Measurements from ENCODE around the gene RBM19. TPM values are rescaled to one million over a fixed set of nuclear protein-coding genes. Genes with fewer than 3 reads are reported as not detected.
A peak's percentile ranks its signal among the peaks of the same experiment; 100 is the strongest.

The RBM19 gene
- total RNA-seq, 1 donor from 2014 or later, result 13.5 TPM

DNA sequence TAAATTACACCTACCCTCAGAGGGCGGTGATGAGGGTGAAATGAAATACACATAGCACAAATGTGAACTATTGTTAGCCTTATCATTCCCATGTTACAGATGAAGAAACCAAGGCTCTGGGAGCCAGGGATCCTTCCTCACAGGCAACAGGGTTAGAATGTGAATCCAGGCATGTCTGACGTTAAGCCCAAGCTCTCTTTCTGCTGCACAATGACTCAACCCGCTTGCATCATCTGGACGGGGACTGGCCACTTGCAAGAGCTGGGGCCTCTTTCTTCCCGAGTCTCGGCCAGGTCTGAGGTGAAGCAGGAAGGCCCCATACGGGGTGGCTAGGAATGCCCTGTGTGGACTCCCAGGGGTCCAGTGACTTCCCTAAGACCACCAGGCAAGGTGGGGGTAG, 105.2 kb downstream of the RBM19 start:
- no peak for ATAC-seq
- DNase-seq (ENCODE audit: low spot score), result no peak

DNA sequence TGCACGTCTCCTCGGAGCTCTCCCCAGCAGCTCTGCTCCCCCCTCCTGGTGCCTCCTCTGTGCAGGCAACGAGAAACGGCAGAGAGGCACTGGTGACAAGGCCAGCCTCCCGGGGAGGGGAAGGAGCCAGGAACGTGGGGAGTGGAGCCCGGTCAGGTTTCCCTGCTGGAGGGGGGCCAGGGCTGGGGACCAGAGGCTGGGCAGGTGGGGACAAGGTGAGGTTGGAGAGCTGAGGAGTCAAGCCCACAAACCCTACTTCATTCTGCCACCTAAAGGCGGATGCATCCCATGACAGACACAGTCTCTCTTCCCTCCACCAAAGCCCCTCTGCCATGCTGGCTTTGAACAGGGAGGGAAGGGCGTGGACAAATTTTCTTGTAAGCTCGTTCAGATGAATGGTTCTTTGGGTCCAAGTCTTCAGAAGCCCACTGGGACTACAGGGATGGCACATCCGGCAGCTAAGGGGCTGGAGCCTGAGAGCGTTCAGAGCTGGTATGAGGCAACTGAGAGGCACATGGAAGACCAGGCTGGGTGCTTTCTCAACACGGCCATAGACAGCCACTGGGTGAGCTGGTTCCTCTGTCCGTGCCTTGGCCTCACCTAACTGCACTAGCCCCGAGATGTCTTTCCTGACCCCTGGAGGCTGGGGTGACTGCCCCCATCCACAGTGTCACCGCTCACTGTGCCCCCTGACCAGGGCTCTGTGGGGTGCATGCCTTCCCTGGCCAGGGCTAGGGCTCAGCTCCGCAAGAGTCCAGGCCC, 105.9 kb downstream of the RBM19 start:
- DNase-seq (ENCODE audit: low spot score), result no peak
- ATAC-seq, result no peak

DNA sequence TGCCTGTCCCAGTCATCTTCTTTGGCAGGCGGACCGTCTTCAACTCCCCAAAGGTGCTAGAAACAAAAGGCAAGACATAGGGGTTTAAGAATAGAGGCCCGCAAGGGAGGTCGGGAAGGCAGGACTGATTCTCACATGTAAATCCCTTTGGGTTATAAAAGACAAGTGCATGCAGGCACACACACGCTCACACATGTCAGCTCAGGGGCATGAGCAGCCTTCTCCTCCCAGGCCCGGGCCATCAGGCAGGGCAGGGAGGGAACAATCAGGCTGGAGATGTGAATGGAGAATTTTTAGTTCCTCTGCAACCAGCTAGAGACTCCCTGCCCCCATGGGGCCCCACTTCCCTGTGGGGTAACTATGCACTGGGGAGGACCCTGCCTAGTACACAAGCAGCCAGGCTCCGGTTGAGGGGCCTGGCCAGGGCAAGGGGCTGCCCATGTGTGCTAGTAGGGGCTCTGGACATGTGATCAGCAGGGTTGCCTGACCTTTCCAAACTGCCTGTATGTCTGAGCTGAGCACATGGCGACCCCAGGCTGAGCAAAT, 107.2 kb downstream of the RBM19 start:
- DNase-seq (ENCODE audit: low spot score), result no peak
- no peak for ATAC-seq

DNA sequence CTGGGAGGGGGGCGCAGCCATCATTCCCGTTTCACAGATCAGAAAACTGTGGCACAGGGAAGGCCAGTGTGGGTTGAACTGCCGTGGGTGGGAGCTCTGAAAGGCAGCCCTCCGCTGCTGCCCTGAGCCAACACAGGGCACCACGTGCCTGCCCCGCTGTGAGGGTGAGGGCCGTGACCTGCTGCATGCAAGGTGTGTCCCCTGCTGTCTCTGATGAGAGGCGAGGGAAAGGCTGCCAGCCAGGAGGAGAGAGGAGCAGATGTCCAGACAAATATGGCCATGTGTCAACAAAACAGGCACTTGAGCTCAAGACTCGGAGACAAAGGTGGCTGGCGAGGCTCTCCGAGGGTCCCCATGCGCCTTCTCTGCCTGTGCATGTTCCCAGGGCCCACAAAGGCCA, 108.8 kb downstream of the RBM19 start:
- ATAC-seq (no peak), DNase-seq (ENCODE audit: low spot score) (no peak)

DNA sequence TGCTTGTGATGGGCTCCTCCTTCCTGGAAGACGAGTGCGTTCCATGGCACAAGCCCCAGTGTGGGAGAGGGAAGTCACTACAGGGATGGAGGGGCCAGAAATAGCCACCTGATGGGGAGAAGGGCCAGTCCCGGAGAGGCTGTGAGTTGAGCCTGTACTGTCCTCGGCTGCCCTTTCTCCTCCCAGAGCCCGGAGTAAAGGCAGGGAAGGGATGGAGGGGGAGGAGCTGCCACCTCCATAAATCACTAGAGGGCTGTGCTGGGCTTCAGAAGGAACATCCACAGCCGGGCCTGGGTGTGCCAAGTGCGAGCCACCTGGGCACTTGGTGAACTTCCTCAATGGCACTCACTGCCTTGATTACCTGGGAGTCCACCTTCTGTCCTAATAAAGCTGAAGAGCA, 110.1 kb downstream of the RBM19 start:
- ATAC-seq (no peak), DNase-seq (ENCODE audit: low spot score) (no peak)

DNA sequence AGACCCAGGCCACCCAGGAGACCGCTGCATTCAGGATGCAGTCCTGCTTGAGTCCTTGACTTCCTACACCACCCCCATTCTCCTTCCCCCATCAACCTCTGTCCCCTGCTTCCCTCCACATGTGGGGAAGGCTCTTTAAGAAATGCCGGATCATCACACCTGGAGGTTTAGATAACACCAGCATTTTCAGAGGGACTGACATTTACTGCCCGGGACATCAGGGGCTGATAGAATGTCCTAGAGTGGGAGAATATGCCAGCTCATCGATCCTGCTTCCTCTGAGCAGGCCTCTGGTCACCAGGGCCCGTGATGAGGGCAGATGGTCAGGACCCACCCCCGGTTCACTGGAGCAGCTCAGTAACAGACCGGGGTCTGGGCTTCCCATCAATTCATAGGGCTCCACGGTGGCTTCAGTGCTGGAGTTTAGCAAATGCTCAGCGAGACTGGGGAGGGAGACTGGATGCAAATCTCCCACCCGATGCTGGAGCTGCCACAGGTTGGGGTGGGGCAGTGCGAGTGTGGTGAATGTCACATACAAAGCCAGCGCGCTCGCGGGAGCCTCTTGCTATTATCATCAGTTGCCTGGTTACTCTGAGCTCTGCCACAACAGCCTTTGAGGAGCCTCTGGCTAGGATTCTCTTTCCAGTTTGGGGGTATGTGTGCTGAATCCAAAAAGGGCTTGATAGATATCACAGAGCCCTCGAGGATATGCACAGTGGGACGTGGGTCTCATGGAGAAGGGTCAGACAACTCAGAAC, 111.6 kb downstream of the RBM19 start:
- DNase-seq (ENCODE audit: low spot score) (no peak), ATAC-seq (no peak)

DNA sequence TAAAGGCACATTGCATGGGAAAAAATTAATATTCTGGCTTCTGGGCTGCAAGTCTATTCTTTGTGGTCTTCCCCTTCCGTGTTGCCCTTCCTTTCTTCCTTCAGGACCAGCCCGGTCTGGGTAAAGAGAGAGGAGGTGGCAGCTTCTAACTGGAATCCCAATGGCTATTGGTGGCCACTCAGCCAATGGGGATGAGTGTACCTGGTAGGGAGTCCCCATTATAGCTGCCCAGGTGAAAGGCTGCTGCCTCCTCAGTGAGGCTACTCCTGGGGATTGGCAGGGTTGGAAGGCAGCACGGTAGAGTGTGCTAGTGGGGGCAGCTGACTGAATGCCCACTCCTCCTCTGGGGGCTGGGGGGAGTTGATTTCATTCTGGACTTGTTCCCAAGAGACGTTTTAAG, 112.6 kb downstream of the RBM19 start:
- no peak for DNase-seq (ENCODE audit: low spot score)
- ATAC-seq, result no peak

DNA sequence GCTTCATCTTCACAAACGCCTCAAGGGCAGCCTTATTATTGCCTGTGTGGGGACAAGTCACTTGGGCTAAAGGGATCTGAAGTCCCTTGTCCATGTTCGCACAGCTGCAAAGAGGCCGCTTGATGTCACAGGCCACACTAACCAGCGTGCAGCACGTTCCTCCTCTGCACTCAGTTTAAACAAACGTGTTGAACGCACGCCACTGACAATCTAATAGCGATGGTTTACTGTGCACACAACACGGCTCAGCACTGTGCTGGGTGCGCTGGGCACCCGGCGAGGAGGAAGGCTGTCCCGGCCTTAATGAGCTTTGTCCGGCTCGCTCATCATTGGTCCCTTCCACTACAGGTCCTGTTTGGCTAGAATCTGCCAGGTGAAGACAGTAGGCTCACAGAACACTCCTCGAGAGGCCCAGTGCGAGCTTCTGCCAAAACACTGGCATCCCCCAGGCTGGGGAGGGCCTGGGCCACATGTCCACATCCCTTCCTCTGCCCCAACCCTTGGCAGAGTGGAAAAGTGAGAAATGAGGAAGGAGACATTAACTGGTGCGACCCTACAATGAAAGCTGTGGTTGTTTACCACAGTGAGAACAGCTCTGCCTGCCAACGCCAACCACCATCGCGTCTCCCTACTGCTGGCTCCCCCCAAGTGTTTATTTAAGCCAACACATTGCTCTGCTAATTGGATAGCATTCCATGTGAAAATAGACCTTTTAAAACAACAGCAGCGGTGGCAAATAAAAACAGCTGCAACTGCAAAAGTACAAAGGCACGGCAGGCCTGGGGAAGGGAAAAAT, 113.2 kb downstream of the RBM19 start:
- no peak for DNase-seq (ENCODE audit: low spot score)
- no peak for ATAC-seq

DNA sequence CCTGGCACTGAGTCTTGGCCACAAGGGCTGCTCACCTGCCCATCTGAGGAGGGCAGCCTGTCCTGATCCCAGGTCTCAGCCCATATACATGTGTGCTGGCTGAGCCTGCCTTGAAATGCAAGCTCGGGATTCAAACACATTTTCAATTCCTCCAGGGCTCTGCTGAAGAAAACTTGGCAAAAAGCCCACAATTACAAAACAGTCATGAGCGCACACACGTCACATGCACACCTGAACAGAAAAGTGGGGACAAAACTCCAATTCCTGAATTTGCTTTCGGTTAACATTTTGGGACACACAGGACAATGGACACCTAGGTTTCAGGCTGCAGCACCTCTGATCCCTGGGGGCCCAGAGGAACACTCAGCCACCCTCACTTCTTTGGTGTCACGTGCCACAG, 113.9 kb downstream of the RBM19 start:
- DNase-seq (ENCODE audit: low spot score) (no peak), ATAC-seq (peak; percentile 58)

DNA sequence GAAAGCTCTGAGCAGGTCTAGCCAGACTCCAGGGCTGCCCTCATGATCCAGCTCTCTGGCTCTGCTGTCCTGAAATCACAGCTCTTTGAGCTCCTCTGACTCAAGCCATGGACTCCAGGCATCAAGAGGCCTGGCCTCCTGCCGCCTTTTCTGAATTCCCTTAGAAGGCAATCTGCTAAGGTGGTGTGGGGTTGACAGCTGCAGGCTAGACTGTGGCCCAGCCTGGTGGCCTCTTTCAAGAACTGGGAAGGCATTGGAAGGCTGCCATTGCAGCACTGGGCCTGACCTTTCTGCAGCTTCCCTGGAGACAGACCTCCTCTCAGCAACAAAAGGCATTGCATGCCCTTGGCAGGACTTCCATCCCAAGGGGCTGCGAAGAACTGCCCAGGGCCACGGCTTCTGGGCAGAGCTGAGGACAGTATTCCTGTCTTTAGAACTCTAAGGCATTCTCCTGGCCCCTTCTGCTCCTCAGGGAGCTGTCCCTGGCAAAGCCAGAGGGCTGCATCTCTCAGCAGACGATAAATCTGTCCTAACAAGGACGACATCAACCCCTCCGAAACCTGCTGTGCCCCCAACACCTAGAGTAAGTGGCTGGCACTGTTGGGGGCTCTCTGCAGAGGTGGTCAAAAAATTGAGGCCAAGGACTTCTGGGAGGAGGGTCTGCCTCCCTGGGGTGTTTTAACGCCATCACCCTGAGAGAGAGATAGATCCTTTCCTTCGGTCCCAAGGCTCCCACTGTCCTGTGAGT, 115.6 kb downstream of the RBM19 start:
- DNase-seq (ENCODE audit: low spot score) (no peak), ATAC-seq (no peak)

DNA sequence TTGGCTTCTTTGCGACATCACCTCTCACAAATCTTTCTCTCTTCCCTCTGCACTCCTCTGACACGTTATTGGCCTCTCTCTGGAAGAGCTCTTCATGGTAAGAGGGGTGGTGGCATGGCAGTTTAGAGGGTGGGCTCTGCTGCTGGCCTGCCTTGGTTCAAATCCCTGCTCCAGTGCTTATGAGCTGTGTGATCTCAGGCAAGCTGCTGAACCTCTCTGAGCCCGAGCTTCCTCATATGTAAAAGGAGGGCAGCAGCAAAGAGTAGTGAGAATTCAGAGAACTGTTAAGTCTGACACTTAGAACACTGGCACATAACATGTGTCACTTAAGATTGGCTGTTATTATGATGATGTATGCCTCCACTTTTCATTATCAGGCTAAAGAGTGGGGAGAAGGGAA, 118.3 kb downstream of the RBM19 start:
- DNase-seq (ENCODE audit: low spot score) (no peak), ATAC-seq (no peak)

DNA sequence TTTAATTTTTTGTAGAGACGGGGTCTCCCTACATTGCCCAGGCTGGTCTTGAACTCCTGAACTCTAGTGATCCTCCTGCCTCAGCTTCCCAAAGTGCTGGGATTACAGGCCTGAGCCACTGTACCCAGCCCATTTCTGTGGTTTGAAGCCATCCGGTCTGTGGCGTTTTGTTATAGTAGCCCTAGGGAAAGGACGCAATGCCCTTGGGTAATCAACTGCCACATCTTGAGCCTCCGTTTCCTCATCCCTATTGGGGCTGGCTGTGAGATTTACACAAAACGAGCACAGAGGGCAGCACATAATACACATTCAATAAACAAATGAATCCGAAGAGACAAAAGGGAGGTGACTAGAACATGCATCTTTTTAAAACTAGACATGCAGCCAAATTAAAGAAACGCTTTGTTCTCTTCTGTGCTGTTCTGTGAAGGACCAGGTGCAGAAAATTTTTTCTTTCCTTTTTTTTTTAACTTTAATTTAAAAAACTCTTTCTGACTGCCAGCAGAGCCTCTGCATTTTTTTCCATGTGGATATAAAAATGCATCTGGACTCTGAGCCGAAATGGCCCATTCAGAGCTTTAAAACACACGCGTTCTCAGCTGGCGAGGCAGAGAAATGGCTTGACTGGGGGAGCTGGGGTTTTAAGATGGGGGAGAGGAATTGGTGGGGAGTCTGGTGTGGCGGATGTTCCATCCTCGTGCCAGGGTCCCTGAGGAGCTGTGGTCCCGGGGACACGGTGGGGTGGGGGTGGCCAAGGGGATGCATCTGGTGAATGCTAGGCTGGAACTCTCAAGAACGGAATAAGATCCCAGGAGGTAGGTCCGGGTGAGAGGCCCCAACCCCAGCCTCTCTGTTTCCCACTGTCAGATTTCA, 119.0 kb downstream of the RBM19 start:
- DNase-seq (ENCODE audit: low spot score) (no peak), ATAC-seq (no peak)

DNA sequence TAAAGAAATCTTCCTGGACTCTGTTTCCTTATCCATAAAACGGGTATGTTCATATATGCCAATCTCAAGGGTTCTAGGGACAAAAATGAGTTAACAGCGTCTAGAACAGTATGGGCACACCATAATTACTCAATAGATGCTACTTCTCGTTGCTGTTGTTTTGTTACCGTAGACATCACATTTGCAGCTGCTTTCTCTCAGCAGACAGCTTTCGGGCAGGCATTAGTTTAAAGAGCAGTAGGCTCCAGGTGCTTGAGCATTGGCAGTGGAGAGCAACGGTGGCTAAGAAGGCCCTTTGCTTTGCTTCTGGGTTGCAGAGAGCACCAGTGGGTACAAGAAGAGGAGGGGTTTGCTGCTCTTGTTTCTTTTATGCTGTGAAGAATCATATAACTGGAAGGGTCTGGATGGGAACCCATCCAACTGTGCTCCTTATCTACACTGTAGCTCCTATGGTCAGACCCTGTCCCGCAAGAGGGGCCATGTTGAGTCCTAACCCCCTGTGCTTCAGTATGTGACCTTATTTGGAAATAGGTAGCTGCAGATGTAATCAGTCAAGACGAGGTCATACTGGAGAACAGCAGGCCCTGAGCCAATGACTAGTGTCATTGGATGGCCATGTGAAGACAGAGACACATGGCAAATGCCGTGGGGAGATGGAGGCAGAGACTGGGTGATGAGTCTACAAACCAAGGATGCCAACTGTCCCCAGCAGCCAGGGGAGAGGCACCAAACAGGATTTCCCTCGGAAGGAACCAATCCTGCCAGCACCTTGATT, 120.0 kb downstream of the RBM19 start:
- ATAC-seq (no peak), DNase-seq (ENCODE audit: low spot score) (no peak)

DNA sequence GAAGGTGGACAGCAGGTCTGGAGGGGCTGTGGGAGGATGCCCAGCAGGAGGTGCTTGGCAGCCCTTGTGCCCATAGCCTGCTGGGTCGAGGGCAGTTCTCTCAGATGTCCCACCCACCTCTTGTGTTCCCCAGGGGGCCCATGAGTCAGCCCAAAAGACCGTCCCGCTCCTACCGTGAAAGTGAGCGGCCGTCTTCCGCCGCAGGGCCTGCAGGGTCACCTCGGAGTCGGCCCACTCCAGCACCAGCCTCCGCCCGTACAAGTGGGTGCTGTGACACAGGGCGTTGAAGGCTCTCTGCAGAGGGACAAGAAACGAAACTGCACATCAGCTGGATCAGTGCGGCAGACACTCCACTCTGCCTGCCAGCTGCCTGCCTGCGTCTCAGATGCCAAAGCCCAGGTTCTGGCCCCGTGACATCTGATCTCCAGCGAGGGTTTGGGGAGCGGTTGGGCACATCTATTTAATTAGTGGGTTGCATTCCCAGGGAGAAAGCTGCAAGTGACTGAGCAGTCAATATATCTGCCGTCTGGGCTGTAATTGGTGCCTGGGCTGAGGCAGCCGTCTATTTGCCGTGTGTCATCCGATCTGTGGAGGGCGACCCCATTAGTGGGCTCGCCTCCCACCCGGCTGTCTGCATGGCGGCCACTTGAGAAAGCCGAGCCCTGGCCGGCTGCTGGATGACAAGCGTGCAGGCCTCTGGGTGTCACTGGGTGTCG, 121.5 kb downstream of the RBM19 start:
- ATAC-seq, result no peak
- DNase-seq (ENCODE audit: low spot score), result no peak

DNA sequence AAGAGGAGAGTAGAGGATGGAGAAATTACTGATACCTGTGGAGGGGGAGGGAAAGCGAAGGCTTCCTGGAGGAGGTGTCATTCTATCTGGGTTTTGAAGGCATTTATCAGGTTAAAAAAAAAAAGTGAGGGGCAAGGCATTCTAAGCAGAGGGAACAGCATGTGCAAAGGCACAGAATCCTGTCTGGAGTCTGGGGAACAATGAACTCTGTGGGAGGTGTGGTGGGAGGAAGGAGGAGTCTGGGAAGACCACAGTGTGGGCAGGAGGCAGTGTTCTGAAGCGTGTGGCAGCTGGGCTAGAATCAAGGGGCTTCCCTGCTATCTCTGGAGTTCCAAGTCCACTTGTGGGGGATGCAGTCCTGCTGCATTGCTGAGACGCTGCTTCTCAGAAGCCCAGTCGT, 123.4 kb downstream of the RBM19 start:
- DNase-seq (ENCODE audit: low spot score), result no peak
- ATAC-seq, result no peak

DNA sequence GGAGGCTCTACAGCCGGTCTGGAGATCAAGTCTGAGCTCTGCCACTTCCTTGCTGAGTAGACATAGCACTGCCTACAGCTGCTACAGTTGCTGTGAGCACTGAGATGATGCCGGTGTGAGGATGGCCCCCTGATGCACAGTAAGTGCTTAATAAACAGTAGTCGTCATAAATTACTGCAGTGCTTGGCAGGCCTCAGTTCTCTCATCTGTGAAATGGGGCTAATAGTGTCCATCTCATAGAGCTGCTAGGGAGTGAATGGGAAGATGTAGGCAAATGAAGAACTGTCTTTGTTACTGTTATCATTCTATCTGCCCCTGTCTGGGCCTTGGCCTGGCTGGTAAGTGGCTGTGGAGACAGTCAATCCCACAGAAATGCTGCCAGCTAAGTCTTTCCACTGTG, 124.3 kb downstream of the RBM19 start:
- ATAC-seq (no peak), DNase-seq (ENCODE audit: low spot score) (no peak)

DNA sequence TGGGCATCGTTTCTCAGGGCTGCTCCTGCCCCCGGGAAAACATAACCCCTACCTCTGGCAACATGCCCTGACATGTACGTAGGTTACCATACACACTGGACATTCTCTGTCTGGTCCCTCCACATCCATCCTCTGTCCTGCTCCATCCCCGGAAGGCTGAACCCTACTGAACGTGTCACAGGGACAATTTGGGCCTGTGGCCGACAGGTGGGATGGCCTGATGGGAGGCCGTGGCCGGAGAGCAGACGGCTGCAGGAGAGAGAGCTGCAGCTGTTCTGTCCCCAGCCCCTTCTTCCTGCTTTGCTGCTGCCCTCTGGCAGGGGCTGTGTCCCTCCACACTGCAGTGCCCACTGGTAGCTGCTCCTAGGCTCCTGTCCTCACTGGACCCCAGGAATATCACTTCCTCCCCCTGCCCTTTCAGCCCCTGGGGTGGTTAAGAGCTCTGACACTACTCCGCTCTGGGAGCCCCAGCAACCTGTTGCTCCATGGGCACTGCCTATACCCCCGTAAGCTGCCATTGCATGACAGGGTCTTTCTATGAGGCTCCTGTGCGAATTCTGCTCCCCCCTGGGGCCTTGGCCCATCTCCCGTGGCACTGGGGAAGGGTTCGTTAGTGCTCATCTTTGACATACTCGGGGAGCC, 125.6 kb downstream of the RBM19 start:
- ATAC-seq, result no peak
- no peak for DNase-seq (ENCODE audit: low spot score)

DNA sequence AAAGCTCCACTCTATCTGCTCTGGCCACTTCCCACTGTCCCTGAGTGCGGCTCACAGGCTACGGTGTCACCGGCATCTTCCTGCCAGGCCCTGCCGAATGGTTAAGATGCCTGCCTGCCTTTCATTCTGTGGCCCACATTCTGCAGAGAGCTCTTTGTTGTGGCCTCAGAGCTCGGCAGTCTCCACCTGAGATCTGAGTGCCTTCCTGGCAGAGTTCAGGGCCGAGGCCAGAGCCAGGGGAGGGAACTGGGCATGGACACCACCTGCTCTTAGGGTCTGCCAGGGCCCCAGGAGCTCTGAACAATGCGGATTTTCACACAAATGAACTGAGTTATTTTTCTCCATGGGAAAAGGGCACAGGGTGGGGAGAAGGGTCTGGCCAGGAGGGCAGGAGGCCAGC, 127.2 kb downstream of the RBM19 start:
- DNase-seq (ENCODE audit: low spot score) (no peak), ATAC-seq (no peak)

Measured in left lobe of liver (tissue), 2 donors.